Endothelial cell of umbilical vein (primary cell): ENCODE measurements around the gene ACSF3. TPM values are rescaled to one million over a fixed set of nuclear protein-coding genes. Genes with fewer than 3 reads are reported as not detected.

Source experiments
- BruUV-seq: library from RNA; stranded (reverse); fragments of 400-500 nt; replicated peaks from 2 replicates; lab custom pipeline; 2021; lab: Mats Ljungman, UMichigan
- CTCF ChIA-PET: fragments of 300-600, 350-600 bp; sonication (Branson Sonifier 250); formaldehyde crosslinking; loops from one replicate; lab custom pipeline; 2021; ENCODE audit warnings: antibody characterized with exemption, inconsistent platforms; lab: Charles Lee
- POLR2A ChIA-PET: fragments of 300-600, 350-600 bp; sonication (Branson Sonifier 250); formaldehyde crosslinking; loops from one replicate; lab custom pipeline; 2021; ENCODE audit warnings: antibody characterized with exemption, inconsistent platforms; lab: Charles Lee
- DNase-seq: peaks from one replicate; pipeline ENCODE4 v3.0.0-alpha.2; 2011; ENCODE audit warnings: low read depth, low spot score
- FAIRE-seq: peaks from 2 replicates; lab custom pipeline; 2011; peaks lifted over from hg19 to GRCh38; lab: Jason Lieb, UNC
- H2AFZ ChIP-seq: 2 replicates; pipeline ENCODE4 v1.6.0; 2012; ENCODE audit warnings: low read depth, low read length, control low read depth, inconsistent platforms
- H3K27ac ChIP-seq: 2 replicates; pipeline ENCODE4 v1.5.1; 2011; ENCODE audit warnings: low read depth, mild to moderate bottlenecking, control low read depth, low read length, moderate library complexity; ENCODE audit not compliant: insufficient read depth
- H3K27me3 ChIP-seq, 2 experiments: 2 replicates each; pipeline versions ENCODE4 v1.6.0 to v1.6.1; 2011; ENCODE audit warnings: low read length in 2 of 2, mixed read lengths in 1 of 2; ENCODE audit not compliant: control insufficient read depth in 2 of 2, insufficient read depth in 2 of 2
- H3K36me3 ChIP-seq, 2 experiments: 2 replicates in 1 of 2; 3 replicates in 1 of 2; pipeline ENCODE4 v1.5.1; 2011; ENCODE audit warnings: low read length in 2 of 2, mild to moderate bottlenecking in 1 of 2, moderate library complexity in 1 of 2; ENCODE audit not compliant: control insufficient read depth in 2 of 2, insufficient read depth in 2 of 2; ENCODE audit errors: extremely low read depth in 1 of 2
- H3K4me1 ChIP-seq: 3 replicates; pipeline ENCODE4 v1.5.1; 2011; ENCODE audit warnings: mild to moderate bottlenecking, low read length; ENCODE audit not compliant: control insufficient read depth, insufficient read depth; ENCODE audit errors: extremely low read depth
- H3K4me2 ChIP-seq: 2 replicates; pipeline ENCODE4 v1.6.1; 2011; ENCODE audit warnings: low read length, control low read depth, mixed read lengths; ENCODE audit not compliant: insufficient read depth
- H3K4me3 ChIP-seq, 3 experiments: fragments of 200-600 bp in 1 of 3; sonication (generic), shearing (Covaris generic) in 1 of 3; replicated peaks in 1 of 3; 2 replicates each; pipeline ENCODE4 v1.5.1; 2011 to 2016; ENCODE audit warnings: control low read depth in 3 of 3, low read length in 3 of 3, mild to moderate bottlenecking in 2 of 3, inconsistent platforms in 1 of 3, low read depth in 1 of 3, moderate library complexity in 1 of 3; ENCODE audit not compliant: insufficient read depth in 1 of 3
- H3K79me2 ChIP-seq: 2 replicates; pipeline ENCODE4 v1.6.0; 2012; ENCODE audit warnings: low read length, inconsistent platforms; ENCODE audit not compliant: control insufficient read depth, insufficient read depth
- H3K9ac ChIP-seq: replicated peaks from 2 replicates; pipeline ENCODE3; 2011; ENCODE audit warnings: low read length, control low read depth; ENCODE audit not compliant: insufficient read depth; ENCODE audit errors: extremely low read depth
- H3K9me1 ChIP-seq: replicated peaks from 3 replicates; pipeline ENCODE4 v1.6.0; 2011; ENCODE audit warnings: mild to moderate bottlenecking, low read length; ENCODE audit not compliant: control insufficient read depth, insufficient read depth; ENCODE audit errors: extremely low read depth
- H3K9me3 ChIP-seq: replicated peaks from 2 replicates; pipeline ENCODE4 v1.5.1; 2012; ENCODE audit warnings: low read length, inconsistent platforms; ENCODE audit not compliant: control insufficient read depth, insufficient read depth
- H4K20me1 ChIP-seq: replicated peaks from 2 replicates; pipeline ENCODE3; 2011; ENCODE audit warnings: mild to moderate bottlenecking, low read length; ENCODE audit not compliant: control insufficient read depth, insufficient read depth; ENCODE audit errors: extremely low read depth
- CTCF ChIP-seq, 2 donors: IDR thresholded peaks; 1 replicate in 1 of 2; 2 replicates in 1 of 2; pipeline ENCODE4 v1.5.1; 2011; ENCODE audit warnings: low read length in 2 of 2, mild to moderate bottlenecking in 2 of 2, moderate library complexity in 2 of 2, control low read depth in 1 of 2, inconsistent platforms in 1 of 2, low read depth in 1 of 2; ENCODE audit not compliant: insufficient read depth in 1 of 2; ENCODE audit errors: extremely low read depth in 1 of 2
- FOS ChIP-seq: IDR thresholded peaks from 2 replicates; pipeline ENCODE4 v1.6.1; 2011; ENCODE audit warnings: mild to moderate bottlenecking, low read length, moderate library complexity, borderline replicate concordance; ENCODE audit not compliant: insufficient read depth
- JUN ChIP-seq: IDR thresholded peaks from 2 replicates; pipeline ENCODE4 v1.6.1; 2011; ENCODE audit warnings: borderline replicate concordance, low read depth; ENCODE audit not compliant: insufficient read length, insufficient read depth
- MAX ChIP-seq: IDR thresholded peaks from 2 replicates; pipeline ENCODE4 v1.6.1; 2011; ENCODE audit not compliant: insufficient read depth, insufficient read length
- POLR2AphosphoS5 ChIP-seq: IDR thresholded peaks from 2 replicates; pipeline ENCODE4 v1.6.1; 2012; ENCODE audit warnings: low read depth, mild to moderate bottlenecking, control low read depth, low read length, moderate library complexity; ENCODE audit not compliant: insufficient read depth
- dilution Hi-C: fragments of 300-500 bp; cut with MboI; formaldehyde crosslinking; loops from one replicate; pipeline ENCODE4 v1.15.0; 2019; ENCODE audit warnings: low sequenced_read_pairs; ENCODE audit not compliant: extremely low pct_ligation_motif_present
- intact Hi-C: fragments of 100-400 bp; cut with micrococcal nuclease; formaldehyde crosslinking; loops from one replicate; pipeline ENCODE4 v1.10.0; 2022
- polyA plus RNA-seq, 4 experiments: library from polyadenylated mRNA; depleted of rRNA in 3 of 4; stranded (reverse) in 3 of 4; unstranded in 1 of 4; fragments of >200 nt; gene quantifications; 2 replicates each; pipeline versions ENCODE4 v1.2.1 to v1.2.3, GENCODE V29; 2011 to 2012; ENCODE audit warnings: missing spikeins in 1 of 4
- total RNA-seq: library from RNA; stranded (reverse); gene quantifications from 2 replicates; pipeline ENCODE4 v1.2.3, GENCODE V29; 2021

Gene ACSF3
- total and polyA plus RNA-seq, 2 donors (not counting 3 experiments of a cell fraction or from before 2014, with no cell fraction given) = 18.6 to 33.2 TPM

DNA sequence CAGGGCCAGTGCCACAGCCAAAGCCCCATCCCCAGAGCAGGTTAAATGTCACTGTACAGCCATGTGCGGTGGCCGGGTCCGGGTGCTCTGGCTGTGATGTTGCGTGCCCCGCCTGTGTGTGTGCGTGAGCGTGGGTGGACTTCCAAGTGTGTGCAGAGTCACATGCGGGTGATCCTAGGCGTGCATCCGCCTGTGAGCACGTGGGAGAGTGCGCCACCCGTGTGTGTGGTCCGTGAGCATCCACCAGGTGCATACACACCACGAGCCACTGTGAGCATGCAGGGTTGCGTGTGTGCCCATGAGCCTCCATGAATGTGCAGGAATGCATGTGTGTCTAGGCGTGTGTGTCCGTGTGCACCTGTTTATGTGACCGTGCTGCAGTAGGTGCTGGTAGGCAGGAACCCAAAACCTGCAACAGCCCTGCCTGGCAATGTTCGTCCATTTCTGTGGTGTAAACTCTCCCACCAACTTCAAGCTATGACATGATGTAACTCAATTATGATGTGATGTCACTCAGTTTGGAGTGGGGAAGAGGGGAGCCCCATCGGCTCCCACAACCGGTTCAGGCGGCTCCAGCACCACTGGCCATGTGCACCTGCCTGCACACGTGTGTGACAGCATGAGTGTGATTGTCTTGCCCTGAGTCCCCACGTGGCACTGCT lies 37.6 kb upstream of the ACSF3 start:
- H4K20me1 ChIP-seq = no peaks in the 10 kb centered on the region
- H3K9me1 ChIP-seq = no peaks in the 10 kb centered on the region
- H3K27me3 ChIP-seq = no peaks in the 10 kb centered on the region
- CTCF ChIA-PET = no interaction called here
- H3K9me3 ChIP-seq = no peaks in the 10 kb centered on the region
- H3K27ac ChIP-seq = no peak overlapping the region
- no peaks in the 10 kb centered on the region for H3K36me3 ChIP-seq
- no peak overlapping the region for H3K4me3 ChIP-seq
- TF ChIP-seq CTCF (IDR thresholded peaks at IDR 0.05; ENCODE audit: extremely low read depth in 1 of 2, insufficient read depth in 1 of 2, low read depth in 1 of 2, low read length in 2 of 2) (no peak), FOS (no peak), MAX (no peak), JUN (no peak), POLR2AphosphoS5 (no peak)
- dilution Hi-C loops (no loop called here), intact Hi-C loops (no loop called here)
- no TSS peak for BruUV-seq
- H2AFZ ChIP-seq = no peak overlapping the region
- no peak overlapping the region for H3K9ac ChIP-seq
- H3K4me2 ChIP-seq = no peak overlapping the region
- POLR2A ChIA-PET = no interaction called here
- no peak for DNase-seq
- FAIRE-seq = no peak
- H3K4me1 ChIP-seq = no peaks in the 10 kb centered on the region
- H3K79me2 ChIP-seq = no peaks in the 10 kb centered on the region
